GM18873 (cell line): Measurements from ENCODE around the gene XRCC6.
A peak's percentile ranks its signal among the peaks of the same experiment; 100 is the strongest.
"Not testable (repeated sequence)": the region's sequence is repeated elsewhere in the genome, so short reads cannot be mapped to it uniquely, and the experiment has no call there.

ENCODE experiments used
- ATAC-seq: cut with Tn5 transposase; IDR thresholded peaks from one replicate; pipeline ENCODE4 v1.9.1; 2021; ENCODE audit warnings: mild to moderate bottlenecking, moderate library complexity, moderate number of reproducible peaks; ENCODE audit not compliant: unreplicated experiment, low FRiP score

Gene XRCC6

GRCh38 chr22:41683052-41683451, 62.0 kb downstream of the XRCC6 start:
- no peak for ATAC-seq

- no peak for ATAC-seq
These were observed 62.5 kb downstream of the XRCC6 start for GRCh38 chr22:41683616-41684015.

GRCh38 chr22:41684194-41684593, 63.1 kb downstream of the XRCC6 start:
- ATAC-seq, result no peak

GRCh38 chr22:41686890-41687289, 65.8 kb downstream of the XRCC6 start:
- ATAC-seq, result not testable (repeated sequence)

GRCh38 chr22:41687901-41688364, 66.8 kb downstream of the XRCC6 start:
- ATAC-seq, result no peak

GRCh38 chr22:41688365-41689211, 67.5 kb downstream of the XRCC6 start, which contains the start of gene SNU13:
TSS of gene SNU13 (minus strand) at chr22:41688867. CDS start at chr22:41688796, 71 bp downstream.
- ATAC-seq, result peak; percentile 75

- ATAC-seq, result no peak
These were observed 69.4 kb downstream of the XRCC6 start for GRCh38 chr22:41690476-41690875.

- no peak for ATAC-seq
These were observed 74.1 kb downstream of the XRCC6 start for GRCh38 chr22:41695211-41695610.

- ATAC-seq, result no peak
These were observed 75.6 kb downstream of the XRCC6 start for GRCh38 chr22:41696703-41697102.

GRCh38 chr22:41697126-41697775, 76.2 kb downstream of the XRCC6 start:
- ATAC-seq, result no peak

GRCh38 chr22:41699264-41700107, 78.4 kb downstream of the XRCC6 start, which contains the start of gene MEI1:
TSS of gene MEI1 (plus strand) at chr22:41699503. CDS start at chr22:41699539, 36 bp downstream.
- no peak for ATAC-seq

GRCh38 chr22:41700108-41700364, 78.9 kb downstream of the XRCC6 start:
- no peak for ATAC-seq

GRCh38 chr22:41702763-41703162, 81.7 kb downstream of the XRCC6 start:
- ATAC-seq, result no peak

- no peak for ATAC-seq
These were observed 88.2 kb downstream of the XRCC6 start for GRCh38 chr22:41709341-41709740.

- ATAC-seq, result no peak
These were observed 91.9 kb downstream of the XRCC6 start for GRCh38 chr22:41713004-41713403.
